Keratinocyte (primary cell): ENCODE data around the gene METTL24. TPM values are rescaled to one million over a fixed set of nuclear protein-coding genes. Genes with fewer than 3 reads are reported as not detected.
"Not testable (repeated sequence)": the region's sequence is repeated elsewhere in the genome, so short reads cannot be mapped to it uniquely, and the experiment has no call there.

Experiments used
- DNase-seq: peaks from one replicate; pipeline ENCODE4 v3.0.0-alpha.2; 2011; ENCODE audit warnings: low read depth, missing footprints, low spot score
- FAIRE-seq: peaks from 2 replicates; lab custom pipeline; 2011; peaks lifted over from hg19 to GRCh38; lab: Jason Lieb, UNC
- H2AFZ ChIP-seq: 2 replicates; pipeline ENCODE4 v1.6.0; 2012; ENCODE audit warnings: low read length, control low read depth, inconsistent platforms; ENCODE audit not compliant: control insufficient read depth
- H3K27ac ChIP-seq: 2 replicates; pipeline ENCODE4 v1.5.1; 2011; ENCODE audit warnings: low read length; ENCODE audit not compliant: control insufficient read depth, insufficient read depth
- H3K27me3 ChIP-seq: 3 replicates; pipeline ENCODE4 v1.6.0; 2011; ENCODE audit warnings: low read length; ENCODE audit not compliant: control insufficient read depth, insufficient read depth; ENCODE audit errors: extremely low read depth
- H3K36me3 ChIP-seq, 2 experiments: 2 replicates in 1 of 2; 3 replicates in 1 of 2; pipeline ENCODE4 v1.5.1; 2011; ENCODE audit warnings: low read length in 2 of 2, mild to moderate bottlenecking in 1 of 2; ENCODE audit not compliant: control insufficient read depth in 2 of 2, insufficient read depth in 2 of 2; ENCODE audit errors: extremely low read depth in 1 of 2
- H3K4me1 ChIP-seq: 3 replicates; pipeline ENCODE4 v1.5.1; 2011; ENCODE audit warnings: low read length; ENCODE audit not compliant: control insufficient read depth, insufficient read depth; ENCODE audit errors: extremely low read depth
- H3K4me2 ChIP-seq: 3 replicates; pipeline ENCODE4 v1.6.0; 2011; ENCODE audit warnings: low read depth, low read length; ENCODE audit not compliant: control insufficient read depth, insufficient read depth; ENCODE audit errors: extremely low read depth
- H3K4me3 ChIP-seq, 3 experiments: fragments of 200-600 bp in 1 of 3; sonication (generic) in 1 of 3; 2 replicates in 2 of 3; 3 replicates in 1 of 3; pipeline ENCODE4 v1.5.1; 2011 to 2016; ENCODE audit warnings: low read length in 3 of 3, mild to moderate bottlenecking in 3 of 3, control low read depth in 2 of 3, inconsistent platforms in 1 of 3, low read depth in 1 of 3, mixed read lengths in 1 of 3, mixed run types in 1 of 3, moderate library complexity in 1 of 3; ENCODE audit not compliant: control insufficient read depth in 2 of 3, insufficient read depth in 2 of 3; ENCODE audit errors: extremely low read depth in 1 of 3
- H3K79me2 ChIP-seq: 2 replicates; pipeline ENCODE4 v1.6.0; 2012; ENCODE audit warnings: low read length; ENCODE audit not compliant: control insufficient read depth, insufficient read depth
- H3K9ac ChIP-seq: 3 replicates; pipeline ENCODE4 v1.6.0; 2011; ENCODE audit warnings: low read length; ENCODE audit not compliant: control insufficient read depth, insufficient read depth; ENCODE audit errors: extremely low read depth
- H3K9me1 ChIP-seq: 3 replicates; pipeline ENCODE4 v1.6.0; 2011; ENCODE audit warnings: low read length; ENCODE audit not compliant: control insufficient read depth, insufficient read depth; ENCODE audit errors: extremely low read depth
- H3K9me3 ChIP-seq: 2 replicates; pipeline ENCODE4 v1.5.1; 2012; ENCODE audit warnings: low read depth, low read length; ENCODE audit not compliant: control insufficient read depth
- H4K20me1 ChIP-seq: 3 replicates; pipeline ENCODE4 v1.6.0; 2011; ENCODE audit warnings: low read length; ENCODE audit not compliant: control insufficient read depth, insufficient read depth; ENCODE audit errors: extremely low read depth
- EZH2 ChIP-seq: IDR thresholded peaks from one replicate; pipeline ENCODE4 v1.6.1; 2012; ENCODE audit warnings: inconsistent platforms, mild to moderate bottlenecking, low read length, moderate library complexity
- dilution Hi-C: fragments of 300-500 bp; cut with MboI; formaldehyde crosslinking; loops from one replicate; pipeline ENCODE4 v1.7.0; 2020; ENCODE audit warnings: low sequenced_read_pairs; ENCODE audit not compliant: extremely low pct_ligation_motif_present
- polyA plus RNA-seq, 5 experiments: library from polyadenylated mRNA; depleted of rRNA in 3 of 5; stranded (reverse) in 3 of 5; stranded (forward) in 1 of 5; unstranded in 1 of 5; fragments of >200 nt; gene quantifications; 1 replicate in 1 of 5; 2 replicates in 3 of 5; 3 replicates in 1 of 5; pipeline versions ENCODE4 v1.2.1 to v1.2.3, GENCODE V29; 2011 to 2012; ENCODE audit warnings: missing spikeins in 2 of 5, low read depth in 1 of 5, low replicate concordance in 1 of 5
- TF ChIP-seq, protein P1 (sequence below), 3 experiments: IDR thresholded peaks in 1 of 3; conservative IDR thresholded peaks in 1 of 3; optimal IDR thresholded peaks in 1 of 3; 2 replicates in 2 of 3; 3 replicates in 1 of 3; pipeline versions ENCODE3 to v1.5.1; 2011; ENCODE audit warnings: low read length in 3 of 3, mild to moderate bottlenecking in 3 of 3, moderate library complexity in 2 of 3, control low read depth in 1 of 3, inconsistent platforms in 1 of 3; ENCODE audit not compliant: insufficient read depth in 2 of 3; ENCODE audit errors: extremely low read depth in 1 of 3

Gene METTL24
- polyA plus RNA-seq, 1 donor (not counting 4 experiments of a cell fraction or from before 2014, with no cell fraction given), result not detected

DNA sequence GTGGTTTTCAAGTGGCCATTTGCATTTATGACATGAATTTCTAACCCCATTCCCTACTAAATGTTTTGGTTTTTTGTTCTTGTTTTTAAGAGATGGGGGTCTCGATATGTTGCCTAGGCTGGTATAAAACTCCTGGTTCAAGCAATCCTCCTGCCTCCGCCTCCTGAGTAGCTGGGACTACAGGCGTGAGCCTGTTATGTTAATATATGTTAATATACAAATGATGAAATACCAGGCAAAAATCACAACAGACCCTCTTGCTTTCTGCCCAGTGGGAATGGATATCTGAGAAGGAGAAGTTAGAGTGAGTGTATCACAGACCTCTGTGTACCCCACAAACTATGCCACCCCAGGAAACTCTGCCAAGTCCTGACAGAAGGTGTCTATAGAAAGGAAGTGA is 111.8 kb downstream of the METTL24 start:
- Histone ChIP-seq H4K20me1 (no peaks in the 10 kb centered on the region), H3K36me3 (no peaks in the 10 kb centered on the region), H3K27ac (no peak overlapping the region), H3K4me1 (no peaks in the 10 kb centered on the region), H2AFZ (no peak overlapping the region), H3K4me2 (no peak overlapping the region), H3K4me3 (no peak overlapping the region), H3K79me2 (no peaks in the 10 kb centered on the region), H3K27me3 (no peaks in the 10 kb centered on the region), H3K9ac (no peak overlapping the region), H3K9me3 (no peaks in the 10 kb centered on the region), H3K9me1 (no peaks in the 10 kb centered on the region)
- dilution Hi-C loops, result no loop called here
- no peak for DNase-seq
- TF ChIP-seq EZH2, result no peak
- TF ChIP-seq, protein P1, sequence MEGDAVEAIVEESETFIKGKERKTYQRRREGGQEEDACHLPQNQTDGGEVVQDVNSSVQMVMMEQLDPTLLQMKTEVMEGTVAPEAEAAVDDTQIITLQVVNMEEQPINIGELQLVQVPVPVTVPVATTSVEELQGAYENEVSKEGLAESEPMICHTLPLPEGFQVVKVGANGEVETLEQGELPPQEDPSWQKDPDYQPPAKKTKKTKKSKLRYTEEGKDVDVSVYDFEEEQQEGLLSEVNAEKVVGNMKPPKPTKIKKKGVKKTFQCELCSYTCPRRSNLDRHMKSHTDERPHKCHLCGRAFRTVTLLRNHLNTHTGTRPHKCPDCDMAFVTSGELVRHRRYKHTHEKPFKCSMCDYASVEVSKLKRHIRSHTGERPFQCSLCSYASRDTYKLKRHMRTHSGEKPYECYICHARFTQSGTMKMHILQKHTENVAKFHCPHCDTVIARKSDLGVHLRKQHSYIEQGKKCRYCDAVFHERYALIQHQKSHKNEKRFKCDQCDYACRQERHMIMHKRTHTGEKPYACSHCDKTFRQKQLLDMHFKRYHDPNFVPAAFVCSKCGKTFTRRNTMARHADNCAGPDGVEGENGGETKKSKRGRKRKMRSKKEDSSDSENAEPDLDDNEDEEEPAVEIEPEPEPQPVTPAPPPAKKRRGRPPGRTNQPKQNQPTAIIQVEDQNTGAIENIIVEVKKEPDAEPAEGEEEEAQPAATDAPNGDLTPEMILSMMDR (optimal IDR thresholded peaks at IDR 0.05 in 1 of 3, IDR thresholded peaks at IDR 0.05 in 1 of 3, conservative IDR thresholded peaks at IDR 0.05 in 1 of 3; ENCODE audit: extremely low read depth in 1 of 3, insufficient read depth in 2 of 3, low read length in 3 of 3), result no peak
- FAIRE-seq, result no peak

GRCh38 chr6:110244621-110245020 is 113.5 kb downstream of the METTL24 start:
- H2AFZ ChIP-seq, H3K9me3 ChIP-seq, H3K4me3 ChIP-seq, FAIRE-seq, H3K27ac ChIP-seq, H3K9me1 ChIP-seq, H3K36me3 ChIP-seq, H3K79me2 ChIP-seq, H3K4me2 ChIP-seq, dilution Hi-C loops, H3K4me1 ChIP-seq, H3K27me3 ChIP-seq, H4K20me1 ChIP-seq, DNase-seq, H3K9ac ChIP-seq: not testable (repeated sequence)

DNA sequence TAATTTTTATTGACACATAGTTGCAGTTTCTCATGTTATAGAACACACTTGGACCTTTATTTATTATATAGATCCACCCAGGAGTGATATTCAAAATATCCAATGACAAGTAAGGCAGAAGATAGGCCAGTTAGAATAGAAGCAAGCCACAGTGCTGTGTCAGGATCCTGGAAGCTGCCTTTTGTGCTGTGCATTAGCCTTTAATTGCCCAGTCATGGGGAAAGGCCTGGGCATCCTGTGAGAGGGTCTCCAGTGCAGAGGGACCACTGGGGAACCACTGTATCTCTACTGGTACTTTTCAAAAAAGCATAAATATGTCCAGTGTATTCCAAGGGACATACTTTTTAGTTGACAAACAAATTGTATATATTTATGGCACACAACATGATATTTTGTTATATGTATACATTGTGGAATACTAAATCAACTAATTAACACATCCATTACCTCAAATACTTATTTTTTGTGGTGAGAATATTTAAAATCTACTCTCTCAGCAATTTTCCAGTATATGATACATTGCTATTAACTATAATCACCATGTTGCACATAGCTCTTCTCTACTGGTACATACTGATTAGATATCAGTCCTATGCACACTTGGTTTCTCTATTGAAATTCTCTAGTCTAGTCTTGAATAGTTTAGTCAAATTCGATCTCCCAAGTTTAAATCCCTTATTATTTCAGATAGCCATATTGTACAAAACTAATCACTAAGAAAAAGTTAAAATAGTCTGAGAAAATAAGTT is 118.4 kb downstream of the METTL24 start:
- Histone ChIP-seq H3K36me3 (no peaks in the 10 kb centered on the region), H3K79me2 (no peaks in the 10 kb centered on the region), H3K4me3 (no peak overlapping the region), H3K27ac (no peak overlapping the region), H3K9me3 (no peaks in the 10 kb centered on the region), H2AFZ (no peak overlapping the region), H3K4me2 (no peak overlapping the region), H3K9me1 (no peaks in the 10 kb centered on the region), H4K20me1 (no peaks in the 10 kb centered on the region), H3K9ac (no peak overlapping the region), H3K4me1 (no peaks in the 10 kb centered on the region), H3K27me3 (no peaks in the 10 kb centered on the region)
- FAIRE-seq (no peak), DNase-seq (no peak)
- dilution Hi-C loops, result no loop called here
- TF ChIP-seq EZH2, result no peak
- TF ChIP-seq, protein P1 (optimal IDR thresholded peaks at IDR 0.05 in 1 of 3, IDR thresholded peaks at IDR 0.05 in 1 of 3, conservative IDR thresholded peaks at IDR 0.05 in 1 of 3; ENCODE audit: extremely low read depth in 1 of 3, insufficient read depth in 2 of 3, low read length in 3 of 3), result no peak

GRCh38 chr6:110236007-110236406 is 122.1 kb downstream of the METTL24 start:
- H3K9me3 ChIP-seq, H3K4me1 ChIP-seq, H3K36me3 ChIP-seq, H3K9me1 ChIP-seq, dilution Hi-C loops, H3K4me2 ChIP-seq, H3K79me2 ChIP-seq, FAIRE-seq, H3K9ac ChIP-seq, H4K20me1 ChIP-seq, DNase-seq, H3K27ac ChIP-seq, H2AFZ ChIP-seq, H3K4me3 ChIP-seq, H3K27me3 ChIP-seq: not testable (repeated sequence)
